ENCODE measurements around the gene UPK1A. TPM values are rescaled to one million over a fixed set of nuclear protein-coding genes. Genes with fewer than 3 reads are reported as not detected.

Gene UPK1A
- total and polyA plus RNA-seq, 2 donors (not counting 1 experiment from before 2014, with no cell fraction given), result 0.16 TPM; not detected in 1

- H3K27ac ChIP-seq (ENCODE audit: low read length in 2 of 2), result no peak overlapping the region
- no peaks in the 10 kb centered on the region for H3K27me3 ChIP-seq (replicated peaks in 1 of 4; ENCODE audit: control extremely low read depth in 1 of 4, control insufficient read depth in 3 of 4, insufficient read depth in 4 of 4, low read length in 3 of 4)
- intact Hi-C loops (cut with micrococcal nuclease), result no loop called here
- ChIA-PET CTCF (no interaction called here), POLR2A (no interaction called here)
- H3K4me1 Mint-ChIP-seq, result peaks cover 13% of the 10 kb centered on the region
- peaks cover 1 to 30% of the 10 kb centered on the region in 2 experiments for H3K36me3 ChIP-seq (replicated peaks in 1 of 2; ENCODE audit: control extremely low read depth in 1 of 2, control insufficient read depth in 1 of 2, extremely low read depth in 1 of 2, insufficient read depth in 2 of 2, low read length in 1 of 2)
- no peaks in the 10 kb centered on the region for H4K20me1 ChIP-seq (ENCODE audit: control insufficient read depth, insufficient read depth, low read length, poor library complexity, severe bottlenecking)
- DNase-seq (no peak), ATAC-seq (ENCODE audit: low read depth) (no peak)
- H3K79me2 ChIP-seq (ENCODE audit: control insufficient read depth, insufficient read depth, low read length), result no peaks in the 10 kb centered on the region
- no peak overlapping the region for H3K27ac Mint-ChIP-seq
- no peak for TF ChIP-seq EZH2 (IDR thresholded peaks at IDR 0.05; ENCODE audit: borderline replicate concordance, insufficient read depth, low read depth, low read length, poor library complexity, severe bottlenecking)
- TF ChIP-seq CTCF (IDR thresholded peaks at IDR 0.05), result no peak
- H3K4me3 ChIP-seq (ENCODE audit: control extremely low read depth in 1 of 5, extremely low read depth in 1 of 5, insufficient read depth in 1 of 5, low read depth in 2 of 5, low read length in 4 of 5), result no peak overlapping the region
- no peaks in the 10 kb centered on the region for H3K9me3 Mint-ChIP-seq (ENCODE audit: insufficient read depth)
- no peak overlapping the region for H3K4me3 Mint-ChIP-seq
- H3K9ac ChIP-seq (ENCODE audit: low read length), result no peak overlapping the region
- 88% methylated on average over 4 of the region's 6 CpGs for WGBS (ENCODE audit: insufficient coverage)
- H3K9me3 ChIP-seq (ENCODE audit: control extremely low read depth in 1 of 3, control insufficient read depth in 2 of 3, insufficient read depth in 1 of 3, low read length in 2 of 3), result no peaks in the 10 kb centered on the region
- no peaks in the 10 kb centered on the region for H3K27me3 Mint-ChIP-seq
- H3K4me2 ChIP-seq (replicated peaks; ENCODE audit: low read depth, low read length, poor library complexity, severe bottlenecking), result no peak overlapping the region
- H3K4me1 ChIP-seq (ENCODE audit: control insufficient read depth in 2 of 2, insufficient read depth in 2 of 2, low read length in 2 of 2), result peaks cover 14 to 27% of the 10 kb centered on the region in 2 donors
- no peak overlapping the region for H2AFZ ChIP-seq (ENCODE audit: insufficient read depth, low read depth, low read length, poor library complexity, severe bottlenecking)
Observed at GRCh38 chr19:35639321-35639639, 27.0 kb upstream of the UPK1A start.

- H3K9me3 Mint-ChIP-seq (ENCODE audit: insufficient read depth), result no peaks in the 10 kb centered on the region
- ChIA-PET POLR2A (no interaction called here), CTCF (interaction anchor here (1.0 kb wide), 1 partner anchor 27 kb away, joined by 3 read pairs; the partner anchor contains the start of gene HAUS5)
- WGBS (ENCODE audit: insufficient coverage), result 57% methylated on average over 1 of the region's 8 CpGs
- TF ChIP-seq CTCF (IDR thresholded peaks at IDR 0.05) (no peak), EZH2 (IDR thresholded peaks at IDR 0.05; ENCODE audit: borderline replicate concordance, insufficient read depth, low read depth, low read length, poor library complexity, severe bottlenecking) (no peak)
- Histone ChIP-seq H2AFZ (ENCODE audit: insufficient read depth, low read depth, low read length, poor library complexity, severe bottlenecking) (no peak overlapping the region), H3K27ac (ENCODE audit: low read length in 2 of 2) (no peak overlapping the region), H3K79me2 (ENCODE audit: control insufficient read depth, insufficient read depth, low read length) (no peaks in the 10 kb centered on the region), H3K4me1 (ENCODE audit: control insufficient read depth in 2 of 2, insufficient read depth in 2 of 2, low read length in 2 of 2) (peaks cover 14 to 31% of the 10 kb centered on the region in 2 donors), H3K9ac (ENCODE audit: low read length) (no peak overlapping the region), H4K20me1 (ENCODE audit: control insufficient read depth, insufficient read depth, low read length, poor library complexity, severe bottlenecking) (no peaks in the 10 kb centered on the region), H3K9me3 (ENCODE audit: control extremely low read depth in 1 of 3, control insufficient read depth in 2 of 3, insufficient read depth in 1 of 3, low read length in 2 of 3) (no peaks in the 10 kb centered on the region), H3K36me3 (replicated peaks in 1 of 2; ENCODE audit: control extremely low read depth in 1 of 2, control insufficient read depth in 1 of 2, extremely low read depth in 1 of 2, insufficient read depth in 2 of 2, low read length in 1 of 2) (peaks cover 1 to 27% of the 10 kb centered on the region in 2 experiments), H3K4me3 (ENCODE audit: control extremely low read depth in 1 of 5, extremely low read depth in 1 of 5, insufficient read depth in 1 of 5, low read depth in 2 of 5, low read length in 4 of 5) (no peak overlapping the region), H3K4me2 (replicated peaks; ENCODE audit: low read depth, low read length, poor library complexity, severe bottlenecking) (no peak overlapping the region), H3K27me3 (replicated peaks in 1 of 4; ENCODE audit: control extremely low read depth in 1 of 4, control insufficient read depth in 3 of 4, insufficient read depth in 4 of 4, low read length in 3 of 4) (no peaks in the 10 kb centered on the region)
- ATAC-seq (ENCODE audit: low read depth) (no peak), DNase-seq (no peak)
- intact Hi-C loops (cut with micrococcal nuclease), result loop anchor here (10.0 kb wide), 2 partner anchors 475 to 1955 kb away; partner anchors contain the start of genes OVOL3, POLR2I, TBCB and ZNF540
- H3K27ac Mint-ChIP-seq, result no peak overlapping the region
- no peak overlapping the region for H3K4me3 Mint-ChIP-seq
- H3K27me3 Mint-ChIP-seq, result no peaks in the 10 kb centered on the region
- H3K4me1 Mint-ChIP-seq, result peaks cover 18% of the 10 kb centered on the region
Observed at GRCh38 chr19:35639863-35640262, 26.5 kb upstream of the UPK1A start.

Measured in B cell (primary cell).